Tibial nerve (tissue), 4 donors: ENCODE data around the gene ATP8A2. TPM values are rescaled to one million over a fixed set of nuclear protein-coding genes. Genes with fewer than 3 reads are reported as not detected.

ENCODE experiments used
- DNase-seq, 2 donors: peaks; one replicate each; pipeline ENCODE4 v3.0.0-alpha.2; 2019; ENCODE audit warnings: low spot score in 2 of 2
- H3K27ac ChIP-seq, 4 donors: fragments of 200-600 bp; sonication (generic) in 3 of 4; one replicate each; pipeline ENCODE4 v1.5.1; 2017 to 2019; ENCODE audit warnings: mild to moderate bottlenecking in 1 of 4
- H3K27me3 ChIP-seq, 2 donors: fragments of 200-600 bp; sonication (generic) in 1 of 2; one replicate each; pipeline versions ENCODE4 v1.5.1 to v1.6.0; 2017 to 2019
- H3K36me3 ChIP-seq, 3 donors: fragments of 200-600 bp; sonication (generic); one replicate each; pipeline ENCODE4 v1.5.1; 2018 to 2019
- H3K4me1 ChIP-seq, 4 donors: fragments of 200-600 bp; sonication (generic) in 3 of 4; one replicate each; pipeline ENCODE4 v1.5.1; 2017 to 2019
- H3K4me3 ChIP-seq, 4 donors: fragments of 200-600 bp; sonication (generic) in 3 of 4; one replicate each; pipeline ENCODE4 v1.5.1; 2017 to 2019; ENCODE audit warnings: mild to moderate bottlenecking in 1 of 4, moderate library complexity in 1 of 4
- H3K9me3 ChIP-seq, 4 donors: fragments of 200-600 bp; sonication (generic) in 3 of 4; one replicate each; pipeline ENCODE4 v1.5.1; 2017 to 2019
- EP300 ChIP-seq, 2 donors: sonication (generic); formaldehyde crosslinking; IDR thresholded peaks; one replicate each; pipeline ENCODE4 v1.6.1; 2017; ENCODE audit warnings: antibody characterized with exemption in 2 of 2, mild to moderate bottlenecking in 1 of 2
- POLR2A ChIP-seq, 2 donors: fragments of 450-650 bp; IDR thresholded peaks; one replicate each; pipeline ENCODE4 v1.6.1; 2017; ENCODE audit warnings: antibody characterized with exemption in 2 of 2, mild to moderate bottlenecking in 2 of 2, moderate library complexity in 2 of 2
- WGBS, 2 donors: methylation state at CpG; one replicate each; pipeline ENCODE4 v1.1.5; 2018; 5-methylcytosine and 5-hydroxymethylcytosine counted together
- total RNA-seq, 4 donors: library from RNA; depleted of rRNA; stranded (reverse); fragments of >200 nt; gene quantifications; one replicate each; pipeline ENCODE4 v1.1.0, GENCODE V29; 2016
- TF ChIP-seq, protein P1 (sequence below), 5 experiments: fragments of 200-600 bp in 3 of 5; fragments of 450-650 bp in 2 of 5; sonication (generic) in 3 of 5; IDR thresholded peaks; one replicate each; pipeline ENCODE4 v1.5.1; 2016 to 2019; ENCODE audit warnings: antibody characterized with exemption in 5 of 5, mild to moderate bottlenecking in 3 of 5, moderate library complexity in 2 of 5

Gene ATP8A2
- total RNA-seq, 4 donors from 2014 or later = 0.30 to 1.7 (median 0.61) TPM

DNA sequence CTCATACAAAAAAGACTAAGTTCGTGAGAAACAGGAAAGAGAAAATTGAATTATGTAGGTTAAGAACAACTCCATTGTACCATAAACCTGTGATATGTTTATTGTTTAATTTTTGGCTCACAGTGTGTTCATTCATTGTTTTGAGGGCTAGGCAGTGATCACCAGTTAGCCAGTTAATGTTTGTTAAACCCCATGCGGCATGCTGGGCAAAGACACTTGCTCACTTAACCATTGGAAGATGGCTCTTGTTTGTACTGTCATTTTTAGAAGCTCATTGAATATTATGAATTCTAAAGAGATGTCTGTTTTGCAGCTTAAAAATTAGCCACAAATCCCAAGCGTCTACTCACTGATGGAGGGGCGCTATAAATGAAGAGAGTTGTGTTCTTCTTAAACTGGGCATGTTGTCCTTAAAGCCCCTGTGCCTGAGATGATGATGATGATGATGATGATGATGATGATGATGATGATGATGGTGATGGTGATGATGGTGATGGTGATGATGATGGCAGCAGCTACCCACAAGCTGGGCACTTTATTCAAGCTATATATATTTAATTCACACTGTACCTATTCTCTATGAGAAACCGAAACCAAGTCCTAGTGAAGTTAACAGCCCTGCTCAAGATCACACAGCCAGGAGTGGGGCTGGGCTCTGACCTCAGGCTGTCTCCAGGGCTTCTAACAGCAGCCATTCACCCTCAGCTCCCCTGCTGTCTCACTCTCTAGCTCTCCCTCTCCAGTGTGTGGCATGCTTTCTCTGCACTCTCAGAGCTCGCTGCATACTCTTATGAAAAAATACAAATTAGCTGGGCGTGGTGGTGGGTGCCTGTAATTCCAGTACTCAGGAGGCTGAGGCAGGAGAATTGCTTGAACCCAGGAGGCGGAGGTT is 510.9 kb downstream of the ATP8A2 start:
- no peaks in the 10 kb centered on the region for H3K27me3 ChIP-seq
- no peaks in the 10 kb centered on the region for H3K36me3 ChIP-seq
- no peak overlapping the region for H3K27ac ChIP-seq
- DNase-seq = no peak
- peaks cover 0 to 10% (median 0%) of the 10 kb centered on the region in 4 donors for H3K4me1 ChIP-seq
- no peak overlapping the region for H3K4me3 ChIP-seq
- WGBS, 2 donors = 71 to 74% methylated on average over 8 of the region's 8 CpGs
- TF ChIP-seq EP300 (IDR thresholded peaks at IDR 0.05) (no peak), POLR2A (IDR thresholded peaks at IDR 0.05) (no peak)
- TF ChIP-seq, protein P1, sequence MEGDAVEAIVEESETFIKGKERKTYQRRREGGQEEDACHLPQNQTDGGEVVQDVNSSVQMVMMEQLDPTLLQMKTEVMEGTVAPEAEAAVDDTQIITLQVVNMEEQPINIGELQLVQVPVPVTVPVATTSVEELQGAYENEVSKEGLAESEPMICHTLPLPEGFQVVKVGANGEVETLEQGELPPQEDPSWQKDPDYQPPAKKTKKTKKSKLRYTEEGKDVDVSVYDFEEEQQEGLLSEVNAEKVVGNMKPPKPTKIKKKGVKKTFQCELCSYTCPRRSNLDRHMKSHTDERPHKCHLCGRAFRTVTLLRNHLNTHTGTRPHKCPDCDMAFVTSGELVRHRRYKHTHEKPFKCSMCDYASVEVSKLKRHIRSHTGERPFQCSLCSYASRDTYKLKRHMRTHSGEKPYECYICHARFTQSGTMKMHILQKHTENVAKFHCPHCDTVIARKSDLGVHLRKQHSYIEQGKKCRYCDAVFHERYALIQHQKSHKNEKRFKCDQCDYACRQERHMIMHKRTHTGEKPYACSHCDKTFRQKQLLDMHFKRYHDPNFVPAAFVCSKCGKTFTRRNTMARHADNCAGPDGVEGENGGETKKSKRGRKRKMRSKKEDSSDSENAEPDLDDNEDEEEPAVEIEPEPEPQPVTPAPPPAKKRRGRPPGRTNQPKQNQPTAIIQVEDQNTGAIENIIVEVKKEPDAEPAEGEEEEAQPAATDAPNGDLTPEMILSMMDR (IDR thresholded peaks at IDR 0.05) = no peak
- no peaks in the 10 kb centered on the region for H3K9me3 ChIP-seq

- no peak overlapping the region for H3K27ac ChIP-seq
- H3K4me1 ChIP-seq = peaks cover 0 to 10% (median 0%) of the 10 kb centered on the region in 4 donors
- H3K36me3 ChIP-seq = no peaks in the 10 kb centered on the region
- H3K4me3 ChIP-seq = no peak overlapping the region
- TF ChIP-seq, protein P1 (IDR thresholded peaks at IDR 0.05) = no peak
- TF ChIP-seq EP300 (IDR thresholded peaks at IDR 0.05) = no peak
- TF ChIP-seq POLR2A (IDR thresholded peaks at IDR 0.05) = no peak
- DNase-seq = no peak
- H3K9me3 ChIP-seq = no peaks in the 10 kb centered on the region
- 81 to 83% methylated on average over 4 of the region's 4 CpGs for WGBS, 2 donors
- no peaks in the 10 kb centered on the region for H3K27me3 ChIP-seq
Observed at GRCh38 chr13:25885418-25885817, 513.6 kb downstream of the ATP8A2 start.

- DNase-seq = no peak
- H3K9me3 ChIP-seq = no peaks in the 10 kb centered on the region
- H3K4me3 ChIP-seq = no peak overlapping the region
- WGBS, 2 donors = 91 to 92% methylated on average over 14 of the region's 14 CpGs
- no peaks in the 10 kb centered on the region for H3K36me3 ChIP-seq
- H3K27me3 ChIP-seq = no peaks in the 10 kb centered on the region
- TF ChIP-seq, protein P1 (IDR thresholded peaks at IDR 0.05) = no peak
- TF ChIP-seq EP300 (IDR thresholded peaks at IDR 0.05) (no peak), POLR2A (IDR thresholded peaks at IDR 0.05) (no peak)
- H3K27ac ChIP-seq = no peak overlapping the region
- peaks cover 0 to 6% (median 0%) of the 10 kb centered on the region in 4 donors for H3K4me1 ChIP-seq
Observed at GRCh38 chr13:25886438-25887214, 514.9 kb downstream of the ATP8A2 start.

DNA sequence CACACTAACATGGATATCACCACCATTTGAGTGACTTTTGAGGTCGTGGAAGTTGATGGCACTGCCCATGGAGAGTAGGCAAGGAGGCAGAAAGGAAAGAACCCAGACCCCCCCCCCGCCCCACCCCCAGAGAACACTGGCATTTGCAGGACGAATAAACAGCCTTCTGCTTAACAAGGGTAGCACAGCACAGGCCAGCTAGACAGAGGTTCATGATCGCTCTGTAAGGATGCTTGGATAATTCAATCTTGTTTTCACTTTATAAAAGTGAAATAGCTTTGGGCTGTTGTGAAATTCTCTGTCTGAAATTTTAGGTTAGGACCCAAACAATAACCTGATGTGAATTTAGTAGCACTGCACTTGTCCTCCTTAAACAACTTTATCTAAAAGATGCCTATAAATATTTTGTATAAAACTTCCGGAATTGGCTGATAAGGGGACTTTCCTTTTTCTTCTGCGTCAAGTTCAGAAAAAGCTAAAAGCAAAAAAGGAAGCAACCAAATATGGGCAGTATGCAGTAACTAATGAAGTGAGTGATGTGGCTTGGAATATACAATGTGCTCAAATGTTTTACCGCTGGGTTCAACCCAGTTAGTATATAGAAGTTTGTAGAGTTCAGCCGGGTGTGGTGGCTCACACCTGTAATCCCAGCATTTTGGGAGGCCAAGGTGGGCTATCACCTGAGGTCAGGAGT is 516.3 kb downstream of the ATP8A2 start:
- no peak for DNase-seq
- WGBS, 2 donors = 84 to 88% methylated on average over 8 of the region's 8 CpGs
- no peaks in the 10 kb centered on the region for H3K27me3 ChIP-seq
- no peaks in the 10 kb centered on the region for H3K36me3 ChIP-seq
- H3K27ac ChIP-seq = no peak overlapping the region
- H3K9me3 ChIP-seq = no peaks in the 10 kb centered on the region
- H3K4me1 ChIP-seq = no peaks in the 10 kb centered on the region
- TF ChIP-seq EP300 (IDR thresholded peaks at IDR 0.05) (no peak), POLR2A (IDR thresholded peaks at IDR 0.05) (no peak)
- TF ChIP-seq, protein P1 (IDR thresholded peaks at IDR 0.05) = no peak
- H3K4me3 ChIP-seq = no peak overlapping the region
